Stimulated activated CD8-positive, alpha-beta memory T cell treated with anti-CD3 and anti-CD28 coated beads, Interleukin-15, amount 100 ng/mL, for 1 hour (primary cell): Measurements from ENCODE around the gene COPB1.
A peak's percentile ranks its signal among the peaks of the same experiment; 100 is the strongest.

Experiments used
- DNase-seq: peaks from one replicate; pipeline ENCODE4 v3.0.0-alpha.2; 2020; ENCODE audit warnings: low read depth

The COPB1 gene

GRCh38 chr11:14435717-14436512 lies 63.7 kb downstream of the COPB1 start:
- no peak for DNase-seq

GRCh38 chr11:14425621-14426020 lies 74.0 kb downstream of the COPB1 start:
- DNase-seq = no peak

- no peak for DNase-seq
Measured at GRCh38 chr11:14424096-14424495, 75.5 kb downstream of the COPB1 start.

GRCh38 chr11:14423633-14424032 lies 76.0 kb downstream of the COPB1 start:
- no peak for DNase-seq

DNA sequence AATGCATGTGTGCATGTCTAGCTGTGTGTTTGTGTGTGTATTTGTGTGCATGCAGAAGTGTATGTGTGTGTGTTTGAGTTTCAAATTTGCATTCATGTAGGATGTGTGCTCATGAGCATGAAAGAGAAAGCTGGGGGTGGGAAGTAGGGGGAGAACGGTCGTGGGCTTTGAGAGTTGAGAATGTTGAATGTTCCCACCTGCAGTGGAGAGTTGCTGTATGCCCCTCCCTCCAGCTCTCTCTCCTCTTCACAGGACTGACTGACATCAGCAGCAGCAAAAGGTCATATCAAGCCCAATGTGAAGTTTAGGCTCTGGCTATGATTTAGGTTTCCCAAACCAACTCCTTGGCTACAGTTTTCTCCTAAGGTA lies 76.8 kb downstream of the COPB1 start:
- DNase-seq = no peak

DNA sequence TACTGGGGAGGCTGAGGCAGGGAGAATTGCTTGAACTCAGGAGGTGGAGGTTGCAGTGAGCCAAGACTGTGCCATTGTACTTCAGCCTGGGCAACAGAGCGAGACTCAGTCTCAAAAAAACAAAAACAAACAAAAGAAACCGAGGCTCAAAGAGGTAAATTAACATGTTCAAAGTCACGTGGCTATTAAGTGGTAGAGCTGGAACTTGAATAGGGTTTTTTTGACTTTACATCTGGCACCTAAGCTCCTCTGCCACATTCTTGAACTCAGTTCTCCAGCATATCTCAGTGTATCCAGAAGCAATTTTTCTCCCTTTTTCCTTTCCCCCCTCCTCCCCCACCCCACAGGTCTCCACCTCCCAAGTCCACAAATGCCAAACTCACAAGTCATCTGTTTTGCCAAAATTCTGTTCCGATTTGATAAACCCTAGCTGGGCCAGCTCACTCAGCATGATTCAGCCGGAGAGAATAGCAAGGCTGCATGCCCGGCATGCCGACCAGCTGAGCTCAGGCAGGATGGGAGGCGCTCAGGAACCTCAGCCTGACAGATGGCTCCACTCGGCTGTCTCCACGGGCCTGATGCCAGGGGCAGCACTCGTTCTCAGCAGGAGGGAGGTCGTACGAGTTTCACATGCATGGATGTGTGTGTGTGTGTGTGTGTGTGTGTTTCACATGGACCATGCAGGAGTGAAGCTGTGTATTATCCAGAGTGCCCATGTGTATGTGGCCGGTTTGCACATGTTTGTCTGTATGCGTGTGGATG lies 77.4 kb downstream of the COPB1 start:
- no peak for DNase-seq

GRCh38 chr11:14420223-14420622 lies 79.4 kb downstream of the COPB1 start:
- DNase-seq = no peak

DNA sequence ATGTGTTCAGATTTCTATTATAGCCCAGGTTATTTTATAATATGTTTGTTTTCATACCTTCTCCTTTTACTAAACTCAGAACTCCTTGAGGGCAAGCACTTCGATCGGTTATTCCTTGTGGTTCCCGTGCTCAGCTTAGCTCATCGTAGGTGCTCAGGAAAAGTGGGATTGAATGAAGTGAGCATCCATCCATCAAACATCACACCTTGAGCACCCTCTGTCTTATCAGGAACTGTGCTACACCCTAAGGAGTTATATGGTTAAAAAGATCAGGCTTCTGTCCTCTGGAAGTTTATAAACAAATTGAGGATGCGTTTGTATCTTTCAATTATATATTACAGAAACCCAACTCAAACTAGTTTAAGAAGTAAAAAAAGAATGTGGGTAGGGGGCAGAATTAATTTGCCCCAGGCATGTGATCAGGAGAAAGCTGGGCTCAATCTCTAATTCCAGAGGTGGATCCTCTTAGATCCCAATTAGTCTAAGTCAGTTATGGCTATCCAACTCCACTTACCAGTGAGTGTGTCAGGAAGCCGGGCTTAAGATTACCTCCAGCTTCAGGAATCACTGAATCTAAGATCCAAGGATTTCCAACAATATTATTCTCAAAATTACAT lies 80.7 kb downstream of the COPB1 start:
- DNase-seq = no peak

GRCh38 chr11:14417617-14418374 lies 81.8 kb downstream of the COPB1 start:
- DNase-seq = no peak

GRCh38 chr11:14417186-14417585 lies 82.4 kb downstream of the COPB1 start:
- no peak for DNase-seq

DNA sequence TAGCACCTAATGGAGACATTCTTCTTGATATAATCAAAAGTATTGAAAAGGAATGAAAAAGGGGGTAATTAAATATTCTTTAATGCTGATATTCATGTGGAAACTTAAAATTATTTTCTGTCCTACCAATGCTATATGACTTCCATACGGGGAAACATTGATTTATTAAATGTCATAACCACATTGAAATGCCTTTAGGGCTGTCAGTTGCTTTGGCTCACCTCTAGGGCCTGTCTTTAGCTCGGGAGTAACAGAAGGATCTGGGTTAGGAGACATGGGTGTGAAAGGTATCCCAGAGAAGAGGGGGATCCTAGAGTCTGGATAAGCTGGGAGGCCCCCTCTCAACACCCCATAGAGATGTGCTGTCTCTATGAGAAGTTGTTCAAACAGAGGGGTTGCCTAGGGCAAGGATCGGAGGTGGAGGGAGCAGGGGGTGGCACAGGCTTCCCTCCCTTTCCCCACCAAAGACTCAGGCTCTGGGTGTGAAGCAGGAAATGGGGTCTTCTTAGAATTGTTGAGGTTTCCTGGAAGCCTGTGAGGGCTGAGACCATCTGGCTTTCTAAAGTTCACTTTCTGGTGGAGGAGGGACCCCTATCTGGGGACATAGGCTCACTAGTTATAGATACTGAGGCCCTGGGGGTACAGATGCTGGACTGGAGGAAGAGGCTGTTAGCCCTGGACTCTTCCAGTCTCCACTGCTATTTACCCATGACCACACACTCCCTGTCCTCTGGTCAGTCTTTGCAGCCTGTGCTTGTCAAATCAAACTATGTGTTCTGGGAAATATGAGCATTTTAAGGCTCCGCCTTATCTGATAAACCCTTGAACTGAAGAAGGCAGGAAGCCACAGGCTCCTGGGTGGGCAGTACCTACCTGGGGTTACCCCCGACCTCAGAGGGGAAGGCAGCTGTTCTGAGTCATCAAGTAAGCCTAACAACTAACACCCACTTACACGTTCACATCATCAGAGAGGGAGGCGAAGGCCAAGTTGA lies 84.8 kb downstream of the COPB1 start:
- peak; percentile 53 for DNase-seq

GRCh38 chr11:14413307-14414069 lies 86.1 kb downstream of the COPB1 start:
- no peak for DNase-seq

DNA sequence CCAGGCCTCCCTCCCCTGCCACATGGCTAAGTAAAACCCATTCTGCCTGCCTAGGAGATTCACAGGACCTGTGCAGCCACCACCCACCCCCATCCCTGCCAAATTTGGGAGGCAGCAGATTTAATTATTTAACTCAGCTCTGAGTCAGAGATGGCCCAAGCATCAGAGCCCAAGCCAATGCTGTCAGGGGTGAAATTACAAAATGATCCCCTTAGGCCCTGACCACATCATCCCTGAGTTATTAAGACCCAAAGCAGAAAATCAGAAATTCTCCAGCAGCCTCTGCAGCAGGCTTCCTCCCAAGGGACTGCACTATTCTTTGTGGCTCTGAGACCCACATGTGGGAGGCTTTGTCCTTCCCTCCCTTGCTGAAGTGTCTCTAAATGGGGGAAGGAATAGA lies 87.8 kb downstream of the COPB1 start:
- DNase-seq = no peak

GRCh38 chr11:14409891-14410290 lies 89.7 kb downstream of the COPB1 start:
- DNase-seq = no peak

- DNase-seq = no peak
Measured at GRCh38 chr11:14408612-14409011, 91.0 kb downstream of the COPB1 start.
